NB4 (cell line): ENCODE data around the gene CREG1.
"Not testable (repeated sequence)": the region's sequence is repeated elsewhere in the genome, so short reads cannot be mapped to it uniquely, and the experiment has no call there.

Experiments
- CTCF ChIP-seq: IDR thresholded peaks from one replicate; pipeline ENCODE4 v1.5.1; 2012; ENCODE audit warnings: low read depth, low read length
- MAX ChIP-seq: IDR thresholded peaks from 2 replicates; pipeline ENCODE4 v1.6.1; 2011; ENCODE audit warnings: low read depth, low read length
- MYC ChIP-seq: IDR thresholded peaks from 2 replicates; pipeline ENCODE4 v1.6.1; 2011; ENCODE audit warnings: low read depth, low read length
- POLR2A ChIP-seq: IDR thresholded peaks from 2 replicates; pipeline ENCODE4 v1.6.1; 2011; ENCODE audit warnings: mild to moderate bottlenecking; ENCODE audit not compliant: insufficient read length; ENCODE audit errors: extremely low read depth

- TF ChIP-seq CTCF, MAX, MYC, POLR2A: not testable (repeated sequence)
These were observed 17.1 kb upstream of the CREG1 start for GRCh38 chr1:167570712-167571111.
